Lung (tissue), 12 donors: Measurements from ENCODE around the gene TSPAN18. TPM values are rescaled to one million over a fixed set of nuclear protein-coding genes. Genes with fewer than 3 reads are reported as not detected.

Source experiments
- ATAC-seq: fragments of 200-7000 bp; cut with Tn5 transposase; one replicate; pipeline ENCODE4 v1.9.1; 2020; ENCODE audit warnings: moderate number of reproducible peaks; ENCODE audit not compliant: insufficient read depth, low FRiP score
- DNase-seq, 3 donors: peaks; one replicate each; pipeline ENCODE4 v3.0.0-alpha.2; 2013 to 2017
- H3K27ac ChIP-seq, 2 donors: one replicate each; pipeline ENCODE4 v1.5.1; 2013; ENCODE audit warnings: mild to moderate bottlenecking in 2 of 2, moderate library complexity in 2 of 2, control low read depth in 1 of 2, inconsistent platforms in 1 of 2, low read depth in 1 of 2, low read length in 1 of 2
- H3K27me3 ChIP-seq, 3 donors: one replicate each; pipeline ENCODE4 v1.5.1; 2013; ENCODE audit warnings: low read length in 2 of 3; ENCODE audit not compliant: control insufficient read depth in 3 of 3, insufficient read depth in 3 of 3
- H3K36me3 ChIP-seq, 4 donors: one replicate each; pipeline ENCODE4 v1.5.1; 2013; ENCODE audit warnings: low read length in 4 of 4, mild to moderate bottlenecking in 1 of 4, moderate library complexity in 1 of 4; ENCODE audit not compliant: control insufficient read depth in 4 of 4, insufficient read depth in 4 of 4
- H3K4me1 ChIP-seq, 5 donors: one replicate each; pipeline ENCODE4 v1.5.1; 2013; ENCODE audit warnings: low read length in 5 of 5, mild to moderate bottlenecking in 2 of 5, moderate library complexity in 1 of 5; ENCODE audit not compliant: control insufficient read depth in 5 of 5, insufficient read depth in 5 of 5
- H3K4me3 ChIP-seq: one replicate; pipeline ENCODE4 v1.5.1; 2013; ENCODE audit warnings: mild to moderate bottlenecking, control low read depth, moderate library complexity
- H3K9ac ChIP-seq, 2 donors: one replicate each; pipeline ENCODE4 v1.5.1; 2013; ENCODE audit warnings: low read length in 2 of 2, control low read depth in 1 of 2; ENCODE audit not compliant: insufficient read depth in 1 of 2
- H3K9me3 ChIP-seq, 4 donors: one replicate each; pipeline ENCODE4 v1.5.1; 2013; ENCODE audit warnings: low read length in 3 of 4, mild to moderate bottlenecking in 1 of 4, moderate library complexity in 1 of 4; ENCODE audit not compliant: control insufficient read depth in 4 of 4, insufficient read depth in 3 of 4
- CTCF ChIP-seq: IDR thresholded peaks from 2 replicates; pipeline ENCODE4 v1.5.1; 2012; ENCODE audit warnings: mild to moderate bottlenecking; ENCODE audit errors: control extremely low read depth, extremely low read depth
- WGBS, 2 donors: extraction: QIAGEN DNeasy Blood & Tissue Kit; methylation state at CpG; one replicate each; pipeline ENCODE4 v1.1.7; 2013; 5-methylcytosine and 5-hydroxymethylcytosine counted together
- polyA plus RNA-seq, 2 donors: library from polyadenylated mRNA; stranded (reverse); fragments of 200-250 nt; gene quantifications; one replicate each; pipeline ENCODE4 v1.2.1, GENCODE V29; 2013
- total RNA-seq, 2 donors: library from RNA; depleted of rRNA in 1 of 2; stranded (reverse); fragments of >200 nt in 1 of 2; gene quantifications; one replicate each; pipeline ENCODE4 v1.2.1, GENCODE V29; 2014 to 2021
- donor health status: control.
- donor health status: control.
- donor health status: Bipolar disorder and iron deficiency.
- donor health status: healthy.
- donor health status: DM: yes; HTN: yes; CAD: no.

TSPAN18 gene
- total and polyA plus RNA-seq, 4 donors, result 8.3 to 40.7 (median 21.4) TPM

- TF ChIP-seq CTCF, result no peak
- H3K9ac ChIP-seq, result no peak overlapping the region
- ATAC-seq, result no peak
- DNase-seq, result no peak
- H3K9me3 ChIP-seq, result peaks cover 0 to 3% (median 1%) of the 10 kb centered on the region in 4 donors
- no peak overlapping the region for H3K4me3 ChIP-seq
- no peak overlapping the region for H3K27ac ChIP-seq
- no peaks in the 10 kb centered on the region for H3K4me1 ChIP-seq
- no peaks in the 10 kb centered on the region for H3K27me3 ChIP-seq
- WGBS, 2 donors, result 94 to 97% methylated on average over 3 of the region's 3 CpGs
- H3K36me3 ChIP-seq, result no peaks in the 10 kb centered on the region
These were observed 176.8 kb downstream of the TSPAN18 start for GRCh38 chr11:44903518-44903917.

- Histone ChIP-seq H3K27me3 (no peaks in the 10 kb centered on the region), H3K4me1 (no peaks in the 10 kb centered on the region), H3K9me3 (no peaks in the 10 kb centered on the region), H3K27ac (no peak overlapping the region), H3K9ac (no peak overlapping the region), H3K36me3 (no peaks in the 10 kb centered on the region), H3K4me3 (no peak overlapping the region)
- WGBS, 2 donors, result 77 to 82% methylated on average over 12 of the region's 12 CpGs
- no peak for DNase-seq
- ATAC-seq, result no peak
- no peak for TF ChIP-seq CTCF
These were observed 177.7 kb downstream of the TSPAN18 start for GRCh38 chr11:44904261-44905020.

GRCh38 chr11:44905131-44905866, 178.5 kb downstream of the TSPAN18 start:
- no peak overlapping the region for H3K4me3 ChIP-seq
- WGBS, 2 donors, result 83 to 88% methylated on average over 9 of the region's 9 CpGs
- no peak for ATAC-seq
- no peaks in the 10 kb centered on the region for H3K27me3 ChIP-seq
- no peak for TF ChIP-seq CTCF
- H3K27ac ChIP-seq, result no peak overlapping the region
- H3K9me3 ChIP-seq, result no peaks in the 10 kb centered on the region
- no peaks in the 10 kb centered on the region for H3K4me1 ChIP-seq
- no peak for DNase-seq
- H3K36me3 ChIP-seq, result no peaks in the 10 kb centered on the region
- no peak overlapping the region for H3K9ac ChIP-seq
